Measurements from ENCODE around the gene SHANK1. TPM values are rescaled to one million over a fixed set of nuclear protein-coding genes. Genes with fewer than 3 reads are reported as not detected.

Gene SHANK1
- total RNA-seq, 3 donors from 2014 or later (not counting 1 experiment from before 2014, with no cell fraction given): 0.05 to 0.75 (median 0.20) TPM

DNA sequence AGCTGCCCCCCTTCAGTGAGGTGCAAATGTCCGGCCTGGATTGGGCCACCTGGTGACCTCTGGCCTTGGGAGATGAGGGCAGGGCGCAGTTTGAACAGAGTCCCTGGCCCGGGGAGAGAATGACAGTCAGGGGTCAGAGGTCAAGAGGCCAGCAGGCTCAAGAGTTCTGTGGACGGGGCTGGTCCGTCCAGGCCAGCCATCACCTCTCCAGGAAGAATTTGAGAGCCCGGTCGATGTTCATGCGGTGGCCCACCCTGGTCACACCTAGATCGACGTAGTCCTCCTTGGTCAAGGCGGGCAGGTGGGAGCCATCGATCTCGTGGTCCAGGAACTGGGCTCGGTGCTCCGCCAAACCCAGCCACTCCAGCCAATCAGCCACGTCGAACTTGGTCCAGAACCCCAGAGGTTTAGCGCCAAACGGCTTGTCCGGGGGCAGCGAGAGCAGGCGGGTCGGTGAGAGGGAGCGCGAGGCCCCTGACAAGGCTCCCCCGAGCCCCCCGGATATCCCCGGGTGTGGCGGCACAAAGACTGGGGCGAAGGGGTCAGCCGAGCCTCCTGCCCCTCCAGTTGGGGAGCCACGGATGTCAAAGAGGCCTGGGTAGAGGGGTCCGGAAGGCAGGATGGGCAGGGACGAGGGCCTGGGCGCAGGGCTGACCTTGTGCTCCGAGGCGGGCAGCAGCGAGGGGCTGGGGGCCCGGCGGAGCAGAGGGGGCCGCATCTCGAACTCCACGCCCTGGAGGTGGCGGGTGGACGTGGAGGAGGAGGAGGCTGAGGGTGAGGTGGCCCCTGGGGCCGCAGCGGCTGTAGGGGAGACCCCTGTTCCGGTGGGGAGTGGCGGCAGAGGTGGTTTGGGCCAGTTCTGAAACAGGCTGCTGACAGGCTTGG, 57.6 kb downstream of the SHANK1 start:
- H3K27ac ChIP-seq (ENCODE audit: low read length): no peak overlapping the region
- H3K27ac Mint-ChIP-seq: no peak overlapping the region
- ATAC-seq (no peak), DNase-seq (no peak)
- no peak overlapping the region for H3K4me3 Mint-ChIP-seq
- H3K27me3 ChIP-seq (ENCODE audit: control insufficient read depth, insufficient read depth, low read length): peaks cover 8% of the 10 kb centered on the region
- peaks cover 23 to 32% of the 10 kb centered on the region in 2 donors for H3K27me3 Mint-ChIP-seq (ENCODE audit: low read depth in 2 of 2)
- no peaks in the 10 kb centered on the region for H3K36me3 ChIP-seq (ENCODE audit: control insufficient read depth, insufficient read depth, low read length)
- no peaks in the 10 kb centered on the region for H3K36me3 Mint-ChIP-seq
- H3K4me1 ChIP-seq (ENCODE audit: control insufficient read depth, insufficient read depth, low read length): peaks cover 22% of the 10 kb centered on the region
- intact Hi-C loops (cut with micrococcal nuclease): no loop called here
- peaks cover 6% of the 10 kb centered on the region for H3K9me3 ChIP-seq (ENCODE audit: control insufficient read depth, insufficient read depth, low read length)
- peaks cover 14% of the 10 kb centered on the region in 2 donors for H3K4me1 Mint-ChIP-seq
- H3K9me3 Mint-ChIP-seq: peaks cover 4 to 5% of the 10 kb centered on the region in 2 donors
- 84% methylated on average over 49 of the region's 49 CpGs for WGBS (ENCODE audit: insufficient coverage)
- no peak overlapping the region for H3K4me3 ChIP-seq (ENCODE audit: low read length)
- TF ChIP-seq, protein P1, sequence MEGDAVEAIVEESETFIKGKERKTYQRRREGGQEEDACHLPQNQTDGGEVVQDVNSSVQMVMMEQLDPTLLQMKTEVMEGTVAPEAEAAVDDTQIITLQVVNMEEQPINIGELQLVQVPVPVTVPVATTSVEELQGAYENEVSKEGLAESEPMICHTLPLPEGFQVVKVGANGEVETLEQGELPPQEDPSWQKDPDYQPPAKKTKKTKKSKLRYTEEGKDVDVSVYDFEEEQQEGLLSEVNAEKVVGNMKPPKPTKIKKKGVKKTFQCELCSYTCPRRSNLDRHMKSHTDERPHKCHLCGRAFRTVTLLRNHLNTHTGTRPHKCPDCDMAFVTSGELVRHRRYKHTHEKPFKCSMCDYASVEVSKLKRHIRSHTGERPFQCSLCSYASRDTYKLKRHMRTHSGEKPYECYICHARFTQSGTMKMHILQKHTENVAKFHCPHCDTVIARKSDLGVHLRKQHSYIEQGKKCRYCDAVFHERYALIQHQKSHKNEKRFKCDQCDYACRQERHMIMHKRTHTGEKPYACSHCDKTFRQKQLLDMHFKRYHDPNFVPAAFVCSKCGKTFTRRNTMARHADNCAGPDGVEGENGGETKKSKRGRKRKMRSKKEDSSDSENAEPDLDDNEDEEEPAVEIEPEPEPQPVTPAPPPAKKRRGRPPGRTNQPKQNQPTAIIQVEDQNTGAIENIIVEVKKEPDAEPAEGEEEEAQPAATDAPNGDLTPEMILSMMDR (IDR thresholded peaks at IDR 0.05): no peak

DNA sequence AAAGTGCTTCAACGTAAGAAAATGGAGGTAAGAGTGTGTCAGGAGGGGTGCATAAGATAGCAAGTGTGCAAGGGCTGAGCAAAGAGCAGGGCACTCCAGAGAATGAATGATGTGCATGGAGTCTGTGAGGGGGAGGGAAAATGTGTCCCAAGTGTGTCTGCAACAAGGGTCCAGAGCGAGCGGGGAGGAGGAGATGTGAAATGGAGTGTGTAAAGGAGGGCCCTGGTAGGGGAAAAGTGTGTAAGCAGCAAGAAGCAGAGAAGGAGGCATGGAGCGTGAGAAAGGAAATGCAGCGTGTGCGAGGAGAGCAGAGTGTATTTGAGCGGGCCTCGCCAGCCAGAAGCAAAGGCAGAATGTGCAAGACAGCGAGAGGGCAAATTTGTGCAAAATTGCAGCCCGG, 58.6 kb downstream of the SHANK1 start:
- peaks cover 5% of the 10 kb centered on the region for H3K27me3 ChIP-seq (ENCODE audit: control insufficient read depth, insufficient read depth, low read length)
- H3K4me3 Mint-ChIP-seq: peak overlapping the region; percentile 26
- H3K4me3 ChIP-seq (ENCODE audit: low read length): no peak overlapping the region
- TF ChIP-seq, protein P1 (IDR thresholded peaks at IDR 0.05): no peak
- no peak for DNase-seq
- intact Hi-C loops (cut with micrococcal nuclease): no loop called here
- peaks cover 14% of the 10 kb centered on the region in 2 donors for H3K4me1 Mint-ChIP-seq
- H3K4me1 ChIP-seq (ENCODE audit: control insufficient read depth, insufficient read depth, low read length): peaks cover 19% of the 10 kb centered on the region
- H3K27me3 Mint-ChIP-seq (ENCODE audit: low read depth in 2 of 2): peaks cover 31 to 38% of the 10 kb centered on the region in 2 donors
- H3K36me3 ChIP-seq (ENCODE audit: control insufficient read depth, insufficient read depth, low read length): no peaks in the 10 kb centered on the region
- peaks cover 6% of the 10 kb centered on the region for H3K9me3 ChIP-seq (ENCODE audit: control insufficient read depth, insufficient read depth, low read length)
- peaks cover 4 to 5% of the 10 kb centered on the region in 2 donors for H3K9me3 Mint-ChIP-seq
- no peaks in the 10 kb centered on the region for H3K36me3 Mint-ChIP-seq
- no peak for ATAC-seq
- 89% methylated on average over 10 of the region's 10 CpGs for WGBS (ENCODE audit: insufficient coverage)
- H3K27ac Mint-ChIP-seq: no peak overlapping the region
- H3K27ac ChIP-seq (ENCODE audit: low read length): no peak overlapping the region

DNA sequence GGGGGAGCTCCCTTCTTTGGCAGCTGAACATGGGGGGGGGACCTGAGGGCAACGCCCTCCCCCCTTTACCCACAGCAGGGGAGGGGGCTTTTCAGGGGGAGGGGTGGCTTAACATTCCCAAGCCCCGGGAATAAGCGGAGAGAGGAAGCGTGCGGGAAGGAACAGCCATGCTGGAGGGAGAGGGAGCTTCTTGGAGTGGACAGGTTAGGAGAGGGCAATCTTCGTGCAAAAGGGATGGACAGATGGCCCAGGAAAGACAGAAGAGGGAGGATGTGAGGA, 59.6 kb downstream of the SHANK1 start:
- ATAC-seq: no peak
- Mint-ChIP-seq H3K27ac (no peak overlapping the region), H3K36me3 (peaks cover 1% of the 10 kb centered on the region), H3K9me3 (peaks cover 4 to 5% of the 10 kb centered on the region in 2 donors), H3K4me3 (no peak overlapping the region), H3K27me3 (ENCODE audit: low read depth in 2 of 2) (peaks cover 34 to 40% of the 10 kb centered on the region in 2 donors), H3K4me1 (peaks cover 14% of the 10 kb centered on the region in 2 donors)
- Histone ChIP-seq H3K36me3 (ENCODE audit: control insufficient read depth, insufficient read depth, low read length) (no peaks in the 10 kb centered on the region), H3K27me3 (ENCODE audit: control insufficient read depth, insufficient read depth, low read length) (peaks cover 12% of the 10 kb centered on the region), H3K4me1 (ENCODE audit: control insufficient read depth, insufficient read depth, low read length) (peaks cover 18% of the 10 kb centered on the region), H3K27ac (ENCODE audit: low read length) (no peak overlapping the region), H3K9me3 (ENCODE audit: control insufficient read depth, insufficient read depth, low read length) (peaks cover 12% of the 10 kb centered on the region), H3K4me3 (ENCODE audit: low read length) (no peak overlapping the region)
- 79% methylated on average over 5 of the region's 6 CpGs for WGBS (ENCODE audit: insufficient coverage)
- intact Hi-C loops (cut with micrococcal nuclease): no loop called here
- DNase-seq: no peak
- TF ChIP-seq, protein P1 (IDR thresholded peaks at IDR 0.05): no peak
